Body of pancreas (tissue), 4 donors: Measurements from ENCODE around the gene PCBP3.

Source experiments
- POLR2A ChIP-seq, 3 donors: fragments of 450-650 bp; IDR thresholded peaks; one replicate each; pipeline ENCODE4 v1.6.1; 2016; ENCODE audit warnings: antibody characterized with exemption in 3 of 3, mild to moderate bottlenecking in 2 of 3
- TF ChIP-seq, protein P1 (sequence below), 7 experiments: fragments of 450-650 bp in 4 of 7; fragments of 200-600 bp in 3 of 7; sonication (generic) in 3 of 7; IDR thresholded peaks; one replicate each; pipeline ENCODE4 v1.5.1; 2016 to 2019; ENCODE audit warnings: antibody characterized with exemption in 7 of 7

DNA sequence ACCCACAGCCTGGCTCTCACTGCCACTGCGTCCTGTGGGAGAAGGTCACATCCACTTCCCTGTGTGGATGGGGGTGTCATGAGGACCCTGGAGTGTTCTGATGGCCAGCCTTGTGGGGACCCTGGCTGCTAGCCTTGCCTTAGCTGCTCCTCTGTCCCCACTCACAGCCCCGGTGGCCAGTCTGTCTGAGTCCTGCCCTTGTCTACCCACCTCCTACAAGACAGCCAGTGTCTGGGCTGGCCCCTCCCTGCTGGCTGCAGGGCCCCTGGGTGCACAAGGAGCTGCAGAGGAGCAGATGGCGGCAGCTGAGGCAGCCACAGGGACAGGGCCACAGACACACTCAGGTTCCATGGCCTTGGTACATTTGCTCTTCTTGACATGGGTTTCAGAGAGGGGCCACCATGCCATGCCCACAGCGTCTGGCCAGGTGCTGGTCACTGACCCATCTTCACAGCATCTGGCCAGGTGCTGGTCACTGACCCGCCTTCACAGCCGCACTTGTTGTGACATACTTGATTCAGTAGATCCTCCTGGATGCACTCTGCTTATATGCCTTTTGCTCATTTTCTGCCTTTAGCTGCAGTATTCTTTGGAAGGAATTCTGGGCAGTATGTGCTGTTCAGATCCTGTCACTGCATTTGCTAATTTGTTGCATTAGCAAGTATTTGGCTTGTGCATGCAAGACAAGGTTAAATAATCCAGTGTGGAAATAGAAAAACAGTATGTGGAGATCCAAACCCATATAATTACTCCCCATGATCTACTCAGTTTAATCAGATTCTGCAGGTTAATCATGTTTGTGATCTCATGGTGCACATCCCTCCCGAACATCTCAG lies 157.8 kb downstream of the PCBP3 start:
- TF ChIP-seq, protein P1, sequence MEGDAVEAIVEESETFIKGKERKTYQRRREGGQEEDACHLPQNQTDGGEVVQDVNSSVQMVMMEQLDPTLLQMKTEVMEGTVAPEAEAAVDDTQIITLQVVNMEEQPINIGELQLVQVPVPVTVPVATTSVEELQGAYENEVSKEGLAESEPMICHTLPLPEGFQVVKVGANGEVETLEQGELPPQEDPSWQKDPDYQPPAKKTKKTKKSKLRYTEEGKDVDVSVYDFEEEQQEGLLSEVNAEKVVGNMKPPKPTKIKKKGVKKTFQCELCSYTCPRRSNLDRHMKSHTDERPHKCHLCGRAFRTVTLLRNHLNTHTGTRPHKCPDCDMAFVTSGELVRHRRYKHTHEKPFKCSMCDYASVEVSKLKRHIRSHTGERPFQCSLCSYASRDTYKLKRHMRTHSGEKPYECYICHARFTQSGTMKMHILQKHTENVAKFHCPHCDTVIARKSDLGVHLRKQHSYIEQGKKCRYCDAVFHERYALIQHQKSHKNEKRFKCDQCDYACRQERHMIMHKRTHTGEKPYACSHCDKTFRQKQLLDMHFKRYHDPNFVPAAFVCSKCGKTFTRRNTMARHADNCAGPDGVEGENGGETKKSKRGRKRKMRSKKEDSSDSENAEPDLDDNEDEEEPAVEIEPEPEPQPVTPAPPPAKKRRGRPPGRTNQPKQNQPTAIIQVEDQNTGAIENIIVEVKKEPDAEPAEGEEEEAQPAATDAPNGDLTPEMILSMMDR (IDR thresholded peaks at IDR 0.05) = no peak
- no peak for TF ChIP-seq POLR2A (IDR thresholded peaks at IDR 0.05)
